Measurements from ENCODE around the gene SMIM23. TPM values are rescaled to one million over a fixed set of nuclear protein-coding genes. Genes with fewer than 3 reads are reported as not detected.
A peak's percentile ranks its signal among the peaks of the same experiment; 100 is the strongest.

Gene SMIM23
- total and polyA plus RNA-seq, 2 experiments from 2014 or later = not detected

GRCh38 chr5:171755354-171755821 is 30.2 kb upstream of the SMIM23 start:
- Histone ChIP-seq H4K20me1 (ENCODE audit: insufficient read depth, poor library complexity, severe bottlenecking) (no peaks in the 10 kb centered on the region), H3K27ac (no peak overlapping the region), H3K36me3 (replicated peaks; ENCODE audit: insufficient read depth, low read depth) (no peaks in the 10 kb centered on the region), H3K27me3 (no peaks in the 10 kb centered on the region), H3K4me3 (no peak overlapping the region), H3K9me2 (replicated peaks; ENCODE audit: insufficient read depth) (no peaks in the 10 kb centered on the region), H3K79me2 (no peaks in the 10 kb centered on the region), H3K4me1 (ENCODE audit: insufficient read depth) (no peaks in the 10 kb centered on the region), H3K9me3 (ENCODE audit: low read depth) (no peaks in the 10 kb centered on the region), H3K4me2 (no peak overlapping the region), H2AFZ (no peak overlapping the region)
- DNase-seq (ENCODE audit: low spot score) = no peak
- no peak for TF ChIP-seq EZH2 (IDR thresholded peaks at IDR 0.05; ENCODE audit: borderline replicate concordance)
- 85% methylated on average over 5 of the region's 5 CpGs for WGBS (ENCODE audit: low lambda C conversion rate, missing lambda C conversion rate)

- Histone ChIP-seq H3K27me3 (no peaks in the 10 kb centered on the region), H3K9me2 (replicated peaks; ENCODE audit: insufficient read depth) (no peaks in the 10 kb centered on the region), H2AFZ (no peak overlapping the region), H3K79me2 (no peaks in the 10 kb centered on the region), H3K4me2 (no peak overlapping the region), H3K9me3 (ENCODE audit: low read depth) (no peaks in the 10 kb centered on the region), H3K4me1 (ENCODE audit: insufficient read depth) (no peaks in the 10 kb centered on the region), H3K27ac (no peak overlapping the region), H3K4me3 (no peak overlapping the region), H4K20me1 (ENCODE audit: insufficient read depth, poor library complexity, severe bottlenecking) (no peaks in the 10 kb centered on the region), H3K36me3 (replicated peaks; ENCODE audit: insufficient read depth, low read depth) (no peaks in the 10 kb centered on the region)
- DNase-seq (ENCODE audit: low spot score) = peak; percentile 46
- no peak for TF ChIP-seq EZH2 (IDR thresholded peaks at IDR 0.05; ENCODE audit: borderline replicate concordance)
- no peak for TF ChIP-seq CTCF (IDR thresholded peaks at IDR 0.05; ENCODE audit: poor library complexity)
- no peak for TF ChIP-seq EZH2phosphoT487 (IDR thresholded peaks at IDR 0.05; ENCODE audit: low read depth, severe bottlenecking, unreplicated experiment)
- WGBS (ENCODE audit: low lambda C conversion rate, missing lambda C conversion rate) = 75% methylated on average over 4 of the region's 4 CpGs
Measured at GRCh38 chr5:171757853-171758535, 27.6 kb upstream of the SMIM23 start.

GRCh38 chr5:171759777-171760176 is 25.8 kb upstream of the SMIM23 start:
- Histone ChIP-seq H3K27me3 (no peaks in the 10 kb centered on the region), H3K9me3 (ENCODE audit: low read depth) (no peaks in the 10 kb centered on the region), H3K27ac (no peak overlapping the region), H3K79me2 (no peaks in the 10 kb centered on the region), H3K4me3 (no peak overlapping the region), H3K36me3 (replicated peaks; ENCODE audit: insufficient read depth, low read depth) (no peaks in the 10 kb centered on the region), H3K4me1 (ENCODE audit: insufficient read depth) (no peaks in the 10 kb centered on the region), H2AFZ (no peak overlapping the region), H3K9me2 (replicated peaks; ENCODE audit: insufficient read depth) (no peaks in the 10 kb centered on the region), H3K4me2 (no peak overlapping the region), H4K20me1 (ENCODE audit: insufficient read depth, poor library complexity, severe bottlenecking) (no peaks in the 10 kb centered on the region)
- no peak for DNase-seq (ENCODE audit: low spot score)
- WGBS (ENCODE audit: low lambda C conversion rate, missing lambda C conversion rate) = 83% methylated on average over 1 of the region's 1 CpG
- TF ChIP-seq EZH2phosphoT487 (IDR thresholded peaks at IDR 0.05; ENCODE audit: low read depth, severe bottlenecking, unreplicated experiment) (no peak), EZH2 (IDR thresholded peaks at IDR 0.05; ENCODE audit: borderline replicate concordance) (no peak), CTCF (IDR thresholded peaks at IDR 0.05; ENCODE audit: poor library complexity) (no peak)

- Histone ChIP-seq H3K4me1 (ENCODE audit: insufficient read depth) (no peaks in the 10 kb centered on the region), H4K20me1 (ENCODE audit: insufficient read depth, poor library complexity, severe bottlenecking) (no peaks in the 10 kb centered on the region), H3K9me2 (replicated peaks; ENCODE audit: insufficient read depth) (no peaks in the 10 kb centered on the region), H3K36me3 (replicated peaks; ENCODE audit: insufficient read depth, low read depth) (no peaks in the 10 kb centered on the region), H3K4me3 (no peak overlapping the region), H3K9me3 (ENCODE audit: low read depth) (no peaks in the 10 kb centered on the region), H3K27me3 (no peaks in the 10 kb centered on the region), H3K27ac (no peak overlapping the region), H2AFZ (no peak overlapping the region), H3K4me2 (no peak overlapping the region), H3K79me2 (no peaks in the 10 kb centered on the region)
- no peak for DNase-seq (ENCODE audit: low spot score)
- WGBS (ENCODE audit: low lambda C conversion rate, missing lambda C conversion rate) = 77% methylated on average over 11 of the region's 11 CpGs
- TF ChIP-seq CTCF (IDR thresholded peaks at IDR 0.05; ENCODE audit: poor library complexity) (no peak), EZH2 (IDR thresholded peaks at IDR 0.05; ENCODE audit: borderline replicate concordance) (no peak), EZH2phosphoT487 (IDR thresholded peaks at IDR 0.05; ENCODE audit: low read depth, severe bottlenecking, unreplicated experiment) (no peak)
Measured at GRCh38 chr5:171762021-171762608, 23.5 kb upstream of the SMIM23 start.
